Activated T-cell treated with anti-CD3 and anti-CD28 coated beads for 24 hours (primary cell): ENCODE measurements around the gene NLRP9.

ENCODE experiments used
- DNase-seq: peaks from one replicate; pipeline ENCODE4 v3.0.0-alpha.2; 2020; ENCODE audit warnings: low read depth

Gene NLRP9

GRCh38 chr19:55673465-55673864 is 64.7 kb downstream of the NLRP9 start:
- no peak for DNase-seq

- DNase-seq, result no peak
Observed at GRCh38 chr19:55672418-55672817, 65.8 kb downstream of the NLRP9 start.

GRCh38 chr19:55671054-55671378 is 67.2 kb downstream of the NLRP9 start:
- DNase-seq, result no peak

GRCh38 chr19:55670280-55671053 is 67.7 kb downstream of the NLRP9 start:
- DNase-seq, result no peak

GRCh38 chr19:55669418-55670279 is 68.6 kb downstream of the NLRP9 start:
- no peak for DNase-seq

- DNase-seq, result no peak
Observed at GRCh38 chr19:55668603-55669348, 69.4 kb downstream of the NLRP9 start.

GRCh38 chr19:55667958-55668357 is 70.2 kb downstream of the NLRP9 start:
- no peak for DNase-seq

GRCh38 chr19:55667511-55667910 is 70.7 kb downstream of the NLRP9 start:
- DNase-seq, result no peak

- no peak for DNase-seq
Observed at GRCh38 chr19:55667006-55667381, 71.2 kb downstream of the NLRP9 start.

GRCh38 chr19:55666343-55667005 is 71.7 kb downstream of the NLRP9 start:
- no peak for DNase-seq

GRCh38 chr19:55663846-55664536 is 74.2 kb downstream of the NLRP9 start:
- no peak for DNase-seq

GRCh38 chr19:55661826-55662225 is 76.4 kb downstream of the NLRP9 start:
- DNase-seq, result no peak

GRCh38 chr19:55660991-55661390 is 77.2 kb downstream of the NLRP9 start:
- DNase-seq, result no peak

GRCh38 chr19:55660404-55660803 is 77.8 kb downstream of the NLRP9 start:
- no peak for DNase-seq

GRCh38 chr19:55659822-55660221 is 78.4 kb downstream of the NLRP9 start:
- no peak for DNase-seq

GRCh38 chr19:55658846-55659459 is 79.2 kb downstream of the NLRP9 start:
- no peak for DNase-seq
